Measurements from ENCODE around the gene RNASE2. TPM values are rescaled to one million over a fixed set of nuclear protein-coding genes. Genes with fewer than 3 reads are reported as not detected.
A peak's percentile ranks its signal among the peaks of the same experiment; 100 is the strongest.
"Not testable (repeated sequence)": the region's sequence is repeated elsewhere in the genome, so short reads cannot be mapped to it uniquely, and the experiment has no call there.

RNASE2 gene
- total RNA-seq, 1 experiment from 2014 or later = not detected

DNA sequence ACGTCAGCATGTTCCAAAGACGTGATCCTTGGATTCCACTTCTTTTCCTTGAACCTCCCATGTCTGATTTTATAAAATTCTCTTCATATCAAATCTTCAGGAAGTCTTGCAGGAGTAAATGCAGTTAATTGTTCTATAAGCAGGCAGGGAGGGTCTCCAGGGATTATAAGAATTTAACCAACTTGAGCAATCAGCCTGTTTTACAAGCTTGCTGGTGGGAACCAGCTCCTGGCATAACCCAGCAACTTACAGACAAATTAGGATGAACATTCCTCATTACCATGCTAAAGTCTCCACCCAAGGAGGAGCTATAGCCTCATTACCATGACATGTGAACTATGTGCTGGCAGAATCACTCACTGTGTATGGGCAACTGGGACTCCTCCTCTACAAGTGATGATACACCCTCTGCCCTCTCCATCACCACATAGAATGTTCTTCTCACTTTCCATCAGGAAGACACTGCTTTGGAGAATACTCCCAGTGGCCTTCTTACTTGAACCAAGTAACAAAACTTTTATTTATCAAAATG is 31.5 kb upstream of the RNASE2 start:
- POLR2A ChIA-PET; CTCF ChIA-PET; intact Hi-C loops (cut with micrococcal nuclease; ENCODE audit: unreplicated experiment); DNase-seq; H3K27ac Mint-ChIP-seq (ENCODE audit: unreplicated experiment); H3K36me3 Mint-ChIP-seq (ENCODE audit: insufficient read depth, unreplicated experiment); H3K4me1 ChIP-seq; H3K4me3 Mint-ChIP-seq (ENCODE audit: unreplicated experiment); H3K9me3 ChIP-seq; H3K27me3 ChIP-seq (replicated peaks; ENCODE audit: control insufficient read depth, insufficient read depth, low read length); H3K9me3 Mint-ChIP-seq (ENCODE audit: unreplicated experiment); BruUV-seq (replicated peaks); H3K36me3 ChIP-seq (ENCODE audit: control insufficient read depth, insufficient read depth, low read length); H3K4me1 Mint-ChIP-seq (ENCODE audit: low read depth, unreplicated experiment); H3K4me3 ChIP-seq (ENCODE audit: low read depth, low read length): not testable (repeated sequence)
- peaks cover 30% of the 10 kb centered on the region for H3K27me3 Mint-ChIP-seq (ENCODE audit: insufficient read depth, unreplicated experiment)

DNA sequence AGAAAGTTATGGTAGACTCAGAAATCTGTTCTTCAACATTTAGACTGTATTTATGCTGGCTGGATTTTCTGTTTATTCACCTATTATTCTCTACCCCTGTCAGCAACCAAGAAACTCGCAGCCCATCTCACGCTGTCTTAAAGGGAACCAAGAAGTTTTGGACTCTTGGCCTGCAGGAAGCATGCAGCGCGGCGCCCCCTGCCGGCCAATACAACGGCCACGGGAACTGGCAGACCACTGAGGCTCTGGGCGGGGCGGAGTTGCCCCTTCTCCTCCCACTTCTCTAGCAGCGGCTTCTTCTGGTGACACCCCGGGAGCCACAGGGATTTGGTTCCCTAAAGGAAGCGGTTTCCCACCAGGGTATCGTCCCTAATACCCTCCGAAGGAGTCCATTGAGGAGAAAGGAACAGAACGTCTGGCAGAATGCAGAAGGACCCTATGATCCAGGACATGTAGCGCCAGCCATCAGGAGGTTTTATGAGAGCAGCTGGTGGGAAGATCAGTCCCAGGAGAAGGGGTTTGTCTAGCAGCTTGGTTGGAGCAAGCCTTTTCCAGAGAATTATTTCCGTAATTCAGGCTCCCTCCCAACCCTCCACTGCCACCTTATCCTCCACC is 21.0 kb upstream of the RNASE2 start:
- H3K4me3 Mint-ChIP-seq (ENCODE audit: unreplicated experiment) = no peak overlapping the region
- no peaks in the 10 kb centered on the region for H3K4me1 ChIP-seq
- H3K36me3 Mint-ChIP-seq (ENCODE audit: insufficient read depth, unreplicated experiment) = no peaks in the 10 kb centered on the region
- CTCF ChIA-PET = interaction anchor here (0.7 kb wide), 1 partner anchor 37 kb away, joined by 3 read pairs; no protein-coding TSS in a partner anchor
- H3K4me1 Mint-ChIP-seq (ENCODE audit: low read depth, unreplicated experiment) = no peaks in the 10 kb centered on the region
- no peak overlapping the region for H3K4me3 ChIP-seq (ENCODE audit: low read depth, low read length)
- H3K36me3 ChIP-seq (ENCODE audit: control insufficient read depth, insufficient read depth, low read length) = no peaks in the 10 kb centered on the region
- no peaks in the 10 kb centered on the region for H3K27me3 ChIP-seq (replicated peaks; ENCODE audit: control insufficient read depth, insufficient read depth, low read length)
- peaks cover 16% of the 10 kb centered on the region for H3K27me3 Mint-ChIP-seq (ENCODE audit: insufficient read depth, unreplicated experiment)
- POLR2A ChIA-PET = no interaction called here
- DNase-seq = peak in 1 of 2 experiments; percentile 8
- H3K9me3 Mint-ChIP-seq (ENCODE audit: unreplicated experiment) = no peaks in the 10 kb centered on the region
- no peak overlapping the region for H3K27ac Mint-ChIP-seq (ENCODE audit: unreplicated experiment)
- intact Hi-C loops (cut with micrococcal nuclease; ENCODE audit: unreplicated experiment) = no loop called here
- TF ChIP-seq, protein P1, sequence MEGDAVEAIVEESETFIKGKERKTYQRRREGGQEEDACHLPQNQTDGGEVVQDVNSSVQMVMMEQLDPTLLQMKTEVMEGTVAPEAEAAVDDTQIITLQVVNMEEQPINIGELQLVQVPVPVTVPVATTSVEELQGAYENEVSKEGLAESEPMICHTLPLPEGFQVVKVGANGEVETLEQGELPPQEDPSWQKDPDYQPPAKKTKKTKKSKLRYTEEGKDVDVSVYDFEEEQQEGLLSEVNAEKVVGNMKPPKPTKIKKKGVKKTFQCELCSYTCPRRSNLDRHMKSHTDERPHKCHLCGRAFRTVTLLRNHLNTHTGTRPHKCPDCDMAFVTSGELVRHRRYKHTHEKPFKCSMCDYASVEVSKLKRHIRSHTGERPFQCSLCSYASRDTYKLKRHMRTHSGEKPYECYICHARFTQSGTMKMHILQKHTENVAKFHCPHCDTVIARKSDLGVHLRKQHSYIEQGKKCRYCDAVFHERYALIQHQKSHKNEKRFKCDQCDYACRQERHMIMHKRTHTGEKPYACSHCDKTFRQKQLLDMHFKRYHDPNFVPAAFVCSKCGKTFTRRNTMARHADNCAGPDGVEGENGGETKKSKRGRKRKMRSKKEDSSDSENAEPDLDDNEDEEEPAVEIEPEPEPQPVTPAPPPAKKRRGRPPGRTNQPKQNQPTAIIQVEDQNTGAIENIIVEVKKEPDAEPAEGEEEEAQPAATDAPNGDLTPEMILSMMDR (IDR thresholded peaks at IDR 0.05; ENCODE audit: insufficient read depth in 1 of 2, low read depth in 1 of 2, low read length in 1 of 2, severe bottlenecking in 1 of 2, unreplicated experiment in 1 of 2) = peak in 1 of 2 experiments; percentile 21
- no TSS peak for BruUV-seq (replicated peaks)
- no peaks in the 10 kb centered on the region for H3K9me3 ChIP-seq

DNA sequence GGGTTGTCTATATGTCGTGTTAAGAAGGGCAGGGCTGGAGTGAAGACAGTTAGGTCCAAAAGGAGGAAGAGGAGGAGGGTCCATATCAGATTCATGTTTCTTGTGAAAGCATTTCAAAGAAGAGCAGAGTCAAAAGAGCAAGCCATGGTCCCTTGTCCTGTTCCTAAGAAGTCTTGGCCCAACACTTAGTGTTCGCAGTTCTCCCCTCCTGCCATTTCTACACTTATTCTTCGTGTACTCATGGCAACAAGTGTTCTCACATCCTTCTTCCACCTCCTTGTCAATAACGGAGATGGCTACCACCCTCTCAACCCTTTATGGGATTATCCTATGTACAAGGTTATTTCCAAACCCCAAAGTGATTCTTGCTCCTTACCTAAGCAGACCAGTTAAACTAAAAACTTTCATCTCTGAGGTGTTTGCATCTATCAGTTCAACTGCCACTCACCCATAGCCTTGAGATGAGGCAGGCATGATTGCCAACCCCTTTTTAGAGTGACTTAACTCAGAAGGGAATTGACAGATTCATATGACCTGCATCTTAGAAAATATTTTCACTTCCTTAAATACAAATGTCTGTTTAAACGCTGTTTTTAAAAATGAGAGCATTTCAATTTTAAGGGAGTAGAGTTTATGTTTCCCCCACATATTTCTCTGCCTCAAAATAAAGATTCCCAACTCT is 19.8 kb upstream of the RNASE2 start:
- TF ChIP-seq, protein P1 (IDR thresholded peaks at IDR 0.05; ENCODE audit: insufficient read depth in 1 of 2, low read depth in 1 of 2, low read length in 1 of 2, severe bottlenecking in 1 of 2, unreplicated experiment in 1 of 2) = no peak
- intact Hi-C loops (cut with micrococcal nuclease; ENCODE audit: unreplicated experiment) = no loop called here
- Mint-ChIP-seq H3K36me3 (ENCODE audit: insufficient read depth, unreplicated experiment) (no peaks in the 10 kb centered on the region), H3K27ac (ENCODE audit: unreplicated experiment) (no peak overlapping the region), H3K9me3 (ENCODE audit: unreplicated experiment) (no peaks in the 10 kb centered on the region), H3K4me3 (ENCODE audit: unreplicated experiment) (no peak overlapping the region), H3K27me3 (ENCODE audit: insufficient read depth, unreplicated experiment) (peaks cover 16% of the 10 kb centered on the region), H3K4me1 (ENCODE audit: low read depth, unreplicated experiment) (no peaks in the 10 kb centered on the region)
- ChIA-PET POLR2A (no interaction called here), CTCF (no interaction called here)
- no peaks in the 10 kb centered on the region for H3K36me3 ChIP-seq (ENCODE audit: control insufficient read depth, insufficient read depth, low read length)
- no peaks in the 10 kb centered on the region for H3K27me3 ChIP-seq (replicated peaks; ENCODE audit: control insufficient read depth, insufficient read depth, low read length)
- no TSS peak for BruUV-seq (replicated peaks)
- no peaks in the 10 kb centered on the region for H3K4me1 ChIP-seq
- no peak overlapping the region for H3K4me3 ChIP-seq (ENCODE audit: low read depth, low read length)
- no peak for DNase-seq
- no peaks in the 10 kb centered on the region for H3K9me3 ChIP-seq

DNA sequence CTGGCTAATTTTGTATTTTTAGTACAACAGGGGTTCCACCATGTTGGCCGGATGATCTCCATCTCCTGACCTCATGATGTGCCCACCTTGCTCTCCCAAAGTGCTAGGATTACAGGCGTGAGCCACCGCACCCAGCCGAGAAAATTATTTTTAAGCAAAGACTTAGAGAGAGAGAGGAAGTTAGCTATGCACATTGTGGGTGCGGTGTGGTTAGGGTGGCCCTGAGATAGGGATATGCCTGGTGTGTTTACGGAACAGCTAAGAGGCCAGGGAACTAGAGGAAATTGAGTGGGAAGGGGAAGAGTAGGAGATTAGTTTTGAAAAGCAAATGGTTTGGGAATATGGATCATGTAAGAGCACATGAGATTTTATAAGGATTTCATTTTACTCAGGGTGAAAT is 10.1 kb upstream of the RNASE2 start:
- H3K4me1 Mint-ChIP-seq (ENCODE audit: low read depth, unreplicated experiment); H3K9me3 Mint-ChIP-seq (ENCODE audit: unreplicated experiment); POLR2A ChIA-PET; H3K36me3 ChIP-seq (ENCODE audit: control insufficient read depth, insufficient read depth, low read length); H3K36me3 Mint-ChIP-seq (ENCODE audit: insufficient read depth, unreplicated experiment); H3K4me1 ChIP-seq; intact Hi-C loops (cut with micrococcal nuclease; ENCODE audit: unreplicated experiment); H3K4me3 ChIP-seq (ENCODE audit: low read depth, low read length); H3K4me3 Mint-ChIP-seq (ENCODE audit: unreplicated experiment); H3K9me3 ChIP-seq; DNase-seq; H3K27me3 ChIP-seq (replicated peaks; ENCODE audit: control insufficient read depth, insufficient read depth, low read length); BruUV-seq (replicated peaks); CTCF ChIA-PET; H3K27ac Mint-ChIP-seq (ENCODE audit: unreplicated experiment): not testable (repeated sequence)
- peaks cover 19% of the 10 kb centered on the region for H3K27me3 Mint-ChIP-seq (ENCODE audit: insufficient read depth, unreplicated experiment)

DNA sequence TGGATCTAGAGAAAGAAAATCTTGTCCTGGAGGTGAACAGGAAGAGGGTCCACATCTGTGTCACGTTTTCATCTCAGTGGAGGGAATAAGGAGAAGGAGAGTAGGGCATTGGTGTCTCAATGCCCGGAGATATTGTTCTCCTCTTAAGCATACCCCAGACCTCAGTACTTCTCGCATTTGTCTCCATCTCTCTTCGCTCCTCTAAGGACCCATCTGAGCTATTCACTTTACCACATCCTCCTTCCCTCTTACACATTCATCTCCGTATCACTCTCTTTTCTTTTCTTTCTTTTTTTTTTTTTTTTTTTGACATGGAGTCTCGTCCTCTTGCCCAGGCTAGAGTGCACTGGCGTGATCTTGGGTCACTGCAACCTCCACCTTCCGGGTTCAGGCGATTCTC is 8.6 kb upstream of the RNASE2 start:
- peaks cover 17% of the 10 kb centered on the region for H3K27me3 Mint-ChIP-seq (ENCODE audit: insufficient read depth, unreplicated experiment)
- BruUV-seq (replicated peaks); H3K9me3 ChIP-seq; CTCF ChIA-PET; intact Hi-C loops (cut with micrococcal nuclease; ENCODE audit: unreplicated experiment); H3K9me3 Mint-ChIP-seq (ENCODE audit: unreplicated experiment); H3K36me3 ChIP-seq (ENCODE audit: control insufficient read depth, insufficient read depth, low read length); H3K4me3 Mint-ChIP-seq (ENCODE audit: unreplicated experiment); H3K27ac Mint-ChIP-seq (ENCODE audit: unreplicated experiment); H3K4me3 ChIP-seq (ENCODE audit: low read depth, low read length); H3K4me1 Mint-ChIP-seq (ENCODE audit: low read depth, unreplicated experiment); H3K36me3 Mint-ChIP-seq (ENCODE audit: insufficient read depth, unreplicated experiment); POLR2A ChIA-PET; DNase-seq; H3K27me3 ChIP-seq (replicated peaks; ENCODE audit: control insufficient read depth, insufficient read depth, low read length); H3K4me1 ChIP-seq: not testable (repeated sequence)
